Endothelial cell of umbilical vein (primary cell): ENCODE data around the gene C1orf198. TPM values are rescaled to one million over a fixed set of nuclear protein-coding genes. Genes with fewer than 3 reads are reported as not detected.

Experiments used
- BruUV-seq: library from RNA; stranded (reverse); fragments of 400-500 nt; replicated peaks from 2 replicates; lab custom pipeline; 2021; lab: Mats Ljungman, UMichigan
- CTCF ChIA-PET: fragments of 300-600, 350-600 bp; sonication (Branson Sonifier 250); formaldehyde crosslinking; loops from one replicate; lab custom pipeline; 2021; ENCODE audit warnings: antibody characterized with exemption, inconsistent platforms; lab: Charles Lee
- POLR2A ChIA-PET: fragments of 300-600, 350-600 bp; sonication (Branson Sonifier 250); formaldehyde crosslinking; loops from one replicate; lab custom pipeline; 2021; ENCODE audit warnings: antibody characterized with exemption, inconsistent platforms; lab: Charles Lee
- DNase-seq: peaks from one replicate; pipeline ENCODE4 v3.0.0-alpha.2; 2011; ENCODE audit warnings: low read depth, low spot score
- FAIRE-seq: peaks from 2 replicates; lab custom pipeline; 2011; peaks lifted over from hg19 to GRCh38; lab: Jason Lieb, UNC
- H2AFZ ChIP-seq: 2 replicates; pipeline ENCODE4 v1.6.0; 2012; ENCODE audit warnings: low read depth, low read length, control low read depth, inconsistent platforms
- H3K27ac ChIP-seq: 2 replicates; pipeline ENCODE4 v1.5.1; 2011; ENCODE audit warnings: low read depth, mild to moderate bottlenecking, control low read depth, low read length, moderate library complexity; ENCODE audit not compliant: insufficient read depth
- H3K27me3 ChIP-seq, 2 experiments: 2 replicates each; pipeline versions ENCODE4 v1.6.0 to v1.6.1; 2011; ENCODE audit warnings: low read length in 2 of 2, mixed read lengths in 1 of 2; ENCODE audit not compliant: control insufficient read depth in 2 of 2, insufficient read depth in 2 of 2
- H3K36me3 ChIP-seq, 2 experiments: 2 replicates in 1 of 2; 3 replicates in 1 of 2; pipeline ENCODE4 v1.5.1; 2011; ENCODE audit warnings: low read length in 2 of 2, mild to moderate bottlenecking in 1 of 2, moderate library complexity in 1 of 2; ENCODE audit not compliant: control insufficient read depth in 2 of 2, insufficient read depth in 2 of 2; ENCODE audit errors: extremely low read depth in 1 of 2
- H3K4me1 ChIP-seq: 3 replicates; pipeline ENCODE4 v1.5.1; 2011; ENCODE audit warnings: mild to moderate bottlenecking, low read length; ENCODE audit not compliant: control insufficient read depth, insufficient read depth; ENCODE audit errors: extremely low read depth
- H3K4me2 ChIP-seq: 2 replicates; pipeline ENCODE4 v1.6.1; 2011; ENCODE audit warnings: low read length, control low read depth, mixed read lengths; ENCODE audit not compliant: insufficient read depth
- H3K4me3 ChIP-seq, 3 experiments: fragments of 200-600 bp in 1 of 3; sonication (generic), shearing (Covaris generic) in 1 of 3; replicated peaks in 1 of 3; 2 replicates each; pipeline ENCODE4 v1.5.1; 2011 to 2016; ENCODE audit warnings: control low read depth in 3 of 3, low read length in 3 of 3, mild to moderate bottlenecking in 2 of 3, inconsistent platforms in 1 of 3, low read depth in 1 of 3, moderate library complexity in 1 of 3; ENCODE audit not compliant: insufficient read depth in 1 of 3
- H3K79me2 ChIP-seq: 2 replicates; pipeline ENCODE4 v1.6.0; 2012; ENCODE audit warnings: low read length, inconsistent platforms; ENCODE audit not compliant: control insufficient read depth, insufficient read depth
- H3K9ac ChIP-seq: replicated peaks from 2 replicates; pipeline ENCODE3; 2011; ENCODE audit warnings: low read length, control low read depth; ENCODE audit not compliant: insufficient read depth; ENCODE audit errors: extremely low read depth
- H3K9me1 ChIP-seq: replicated peaks from 3 replicates; pipeline ENCODE4 v1.6.0; 2011; ENCODE audit warnings: mild to moderate bottlenecking, low read length; ENCODE audit not compliant: control insufficient read depth, insufficient read depth; ENCODE audit errors: extremely low read depth
- H3K9me3 ChIP-seq: replicated peaks from 2 replicates; pipeline ENCODE4 v1.5.1; 2012; ENCODE audit warnings: low read length, inconsistent platforms; ENCODE audit not compliant: control insufficient read depth, insufficient read depth
- H4K20me1 ChIP-seq: replicated peaks from 2 replicates; pipeline ENCODE3; 2011; ENCODE audit warnings: mild to moderate bottlenecking, low read length; ENCODE audit not compliant: control insufficient read depth, insufficient read depth; ENCODE audit errors: extremely low read depth
- CTCF ChIP-seq, 2 donors: IDR thresholded peaks; 1 replicate in 1 of 2; 2 replicates in 1 of 2; pipeline ENCODE4 v1.5.1; 2011; ENCODE audit warnings: low read length in 2 of 2, mild to moderate bottlenecking in 2 of 2, moderate library complexity in 2 of 2, control low read depth in 1 of 2, inconsistent platforms in 1 of 2, low read depth in 1 of 2; ENCODE audit not compliant: insufficient read depth in 1 of 2; ENCODE audit errors: extremely low read depth in 1 of 2
- EZH2 ChIP-seq: IDR thresholded peaks from 2 replicates; pipeline ENCODE4 v1.6.1; 2012; ENCODE audit warnings: borderline replicate concordance, low read depth, mild to moderate bottlenecking, moderate library complexity, low read length, inconsistent platforms; ENCODE audit not compliant: severe bottlenecking
- FOS ChIP-seq: IDR thresholded peaks from 2 replicates; pipeline ENCODE4 v1.6.1; 2011; ENCODE audit warnings: mild to moderate bottlenecking, low read length, moderate library complexity, borderline replicate concordance; ENCODE audit not compliant: insufficient read depth
- GATA2 ChIP-seq: IDR thresholded peaks from 2 replicates; pipeline ENCODE4 v1.7.0; 2011; ENCODE audit warnings: low read depth, mild to moderate bottlenecking, moderate library complexity, mixed read lengths, low read length; ENCODE audit not compliant: insufficient read length, insufficient read depth
- JUN ChIP-seq: IDR thresholded peaks from 2 replicates; pipeline ENCODE4 v1.6.1; 2011; ENCODE audit warnings: borderline replicate concordance, low read depth; ENCODE audit not compliant: insufficient read length, insufficient read depth
- MAX ChIP-seq: IDR thresholded peaks from 2 replicates; pipeline ENCODE4 v1.6.1; 2011; ENCODE audit not compliant: insufficient read depth, insufficient read length
- MYC ChIP-seq: IDR thresholded peaks from one replicate; pipeline ENCODE4 v1.6.1; 2011; ENCODE audit warnings: mild to moderate bottlenecking, low read depth, low read length
- POLR2A ChIP-seq: IDR thresholded peaks from 2 replicates; pipeline ENCODE4 v1.6.1; 2012; ENCODE audit warnings: low read depth, mild to moderate bottlenecking, control low read depth, low read length
- POLR2AphosphoS5 ChIP-seq: IDR thresholded peaks from 2 replicates; pipeline ENCODE4 v1.6.1; 2012; ENCODE audit warnings: low read depth, mild to moderate bottlenecking, control low read depth, low read length, moderate library complexity; ENCODE audit not compliant: insufficient read depth
- dilution Hi-C: fragments of 300-500 bp; cut with MboI; formaldehyde crosslinking; loops from one replicate; pipeline ENCODE4 v1.15.0; 2019; ENCODE audit warnings: low sequenced_read_pairs; ENCODE audit not compliant: extremely low pct_ligation_motif_present
- intact Hi-C: fragments of 100-400 bp; cut with micrococcal nuclease; formaldehyde crosslinking; loops from one replicate; pipeline ENCODE4 v1.10.0; 2022
- polyA plus RNA-seq, 4 experiments: library from polyadenylated mRNA; depleted of rRNA in 3 of 4; stranded (reverse) in 3 of 4; unstranded in 1 of 4; fragments of >200 nt; gene quantifications; 2 replicates each; pipeline versions ENCODE4 v1.2.1 to v1.2.3, GENCODE V29; 2011 to 2012; ENCODE audit warnings: missing spikeins in 1 of 4
- total RNA-seq: library from RNA; stranded (reverse); gene quantifications from 2 replicates; pipeline ENCODE4 v1.2.3, GENCODE V29; 2021

C1orf198 gene
- total and polyA plus RNA-seq, 2 donors (not counting 3 experiments of a cell fraction or from before 2014, with no cell fraction given), result 21.2 to 29.2 TPM

- Histone ChIP-seq H3K36me3 (no peaks in the 10 kb centered on the region), H3K9me3 (no peaks in the 10 kb centered on the region), H4K20me1 (no peaks in the 10 kb centered on the region), H3K9ac (no peak overlapping the region), H3K4me1 (peaks cover 4% of the 10 kb centered on the region), H3K4me3 (no peak overlapping the region), H3K79me2 (no peaks in the 10 kb centered on the region), H2AFZ (no peak overlapping the region), H3K9me1 (no peaks in the 10 kb centered on the region), H3K4me2 (no peak overlapping the region), H3K27me3 (peaks cover 0 to 1% of the 10 kb centered on the region in 2 experiments), H3K27ac (no peak overlapping the region)
- dilution Hi-C loops (no loop called here), intact Hi-C loops (no loop called here)
- CTCF ChIA-PET, result interaction anchor here (1.2 kb wide), 1 partner anchor 9 kb away, joined by 3 read pairs; no protein-coding TSS in a partner anchor
- POLR2A ChIA-PET, result no interaction called here
- TF ChIP-seq POLR2AphosphoS5, result no peak
- TF ChIP-seq MAX, result no peak
- TF ChIP-seq JUN, result no peak
- no peak for TF ChIP-seq MYC
- TF ChIP-seq POLR2A, result no peak
- TF ChIP-seq GATA2, result no peak
- TF ChIP-seq CTCF (IDR thresholded peaks at IDR 0.05; ENCODE audit: extremely low read depth in 1 of 2, insufficient read depth in 1 of 2, low read depth in 1 of 2, low read length in 2 of 2), result no peak
- no peak for TF ChIP-seq FOS
- TF ChIP-seq EZH2, result no peak
- DNase-seq (no peak), FAIRE-seq (no peak)
- no TSS peak for BruUV-seq
Measured at GRCh38 chr1:230820568-230820967, 47.8 kb downstream of the C1orf198 start.
